Measurements from ENCODE around the gene CAMK1. TPM values are rescaled to one million over a fixed set of nuclear protein-coding genes. Genes with fewer than 3 reads are reported as not detected.

Gene CAMK1
- total and polyA plus RNA-seq, 2 donors (not counting 3 experiments of a cell fraction or from before 2014, with no cell fraction given), result 23.5 to 28.4 TPM

GRCh38 chr3:9744162-9744561 is 25.6 kb downstream of the CAMK1 start:
- H3K79me2 ChIP-seq (ENCODE audit: control insufficient read depth, insufficient read depth, low read length), result no peaks in the 10 kb centered on the region
- POLR2A ChIA-PET, result interaction anchor here (0.7 kb wide), 1 partner anchor 43 kb away, joined by 8 read pairs; no protein-coding TSS in a partner anchor
- H2AFZ ChIP-seq (ENCODE audit: low read depth, low read length), result no peak overlapping the region
- intact Hi-C loops (cut with micrococcal nuclease) (no loop called here), dilution Hi-C loops (cut with MboI; ENCODE audit: extremely low pct_ligation_motif_present, low sequenced_read_pairs) (no loop called here)
- no peak overlapping the region for H3K4me3 ChIP-seq (replicated peaks in 1 of 3; ENCODE audit: insufficient read depth in 1 of 3, low read depth in 1 of 3, low read length in 3 of 3)
- H3K9ac ChIP-seq (replicated peaks; ENCODE audit: extremely low read depth, insufficient read depth, low read length), result no peak overlapping the region
- H3K36me3 ChIP-seq (ENCODE audit: control insufficient read depth in 2 of 2, extremely low read depth in 1 of 2, insufficient read depth in 2 of 2, low read length in 2 of 2), result peaks cover 34 to 79% of the 10 kb centered on the region in 2 experiments
- H3K4me1 ChIP-seq (ENCODE audit: control insufficient read depth, extremely low read depth, insufficient read depth, low read length), result peaks cover 18% of the 10 kb centered on the region
- no peaks in the 10 kb centered on the region for H4K20me1 ChIP-seq (replicated peaks; ENCODE audit: control insufficient read depth, extremely low read depth, insufficient read depth, low read length)
- CTCF ChIA-PET, result interaction anchor here (1.1 kb wide), 1 partner anchor 13 kb away, joined by 3 read pairs; the partner anchor contains the start of gene BRPF1
- no peaks in the 10 kb centered on the region for H3K27me3 ChIP-seq (ENCODE audit: control insufficient read depth in 2 of 2, insufficient read depth in 2 of 2, low read length in 2 of 2)
- H3K9me3 ChIP-seq (replicated peaks; ENCODE audit: control insufficient read depth, insufficient read depth, low read length), result no peaks in the 10 kb centered on the region
- no peak overlapping the region for H3K4me2 ChIP-seq (ENCODE audit: insufficient read depth, low read length)
- no TSS peak for BruUV-seq (replicated peaks)
- H3K27ac ChIP-seq (ENCODE audit: insufficient read depth, low read depth, low read length), result no peak overlapping the region
- FAIRE-seq (no peak), DNase-seq (ENCODE audit: low read depth, low spot score) (no peak)
- no peaks in the 10 kb centered on the region for H3K9me1 ChIP-seq (replicated peaks; ENCODE audit: control insufficient read depth, extremely low read depth, insufficient read depth, low read length)
- TF ChIP-seq MAX (IDR thresholded peaks at IDR 0.05; ENCODE audit: insufficient read depth, insufficient read length), result no peak
- TF ChIP-seq FOS (IDR thresholded peaks at IDR 0.05; ENCODE audit: borderline replicate concordance, insufficient read depth, low read length), result no peak
- no peak for TF ChIP-seq MYC (IDR thresholded peaks at IDR 0.05; ENCODE audit: low read depth, low read length)
- TF ChIP-seq CTCF (IDR thresholded peaks at IDR 0.05; ENCODE audit: extremely low read depth in 1 of 2, insufficient read depth in 1 of 2, low read depth in 1 of 2, low read length in 2 of 2), result no peak
- no peak for TF ChIP-seq JUN (IDR thresholded peaks at IDR 0.05; ENCODE audit: borderline replicate concordance, insufficient read depth, insufficient read length, low read depth)
- no peak for TF ChIP-seq GATA2 (IDR thresholded peaks at IDR 0.05; ENCODE audit: insufficient read depth, insufficient read length, low read depth, low read length)
- TF ChIP-seq POLR2A (IDR thresholded peaks at IDR 0.05; ENCODE audit: low read depth, low read length), result no peak
- no peak for TF ChIP-seq EZH2 (IDR thresholded peaks at IDR 0.05; ENCODE audit: borderline replicate concordance, low read depth, low read length, severe bottlenecking)
- no peak for TF ChIP-seq POLR2AphosphoS5 (IDR thresholded peaks at IDR 0.05; ENCODE audit: insufficient read depth, low read depth, low read length)
